Measurements from ENCODE around the gene PKNOX2.

PKNOX2 gene

DNA sequence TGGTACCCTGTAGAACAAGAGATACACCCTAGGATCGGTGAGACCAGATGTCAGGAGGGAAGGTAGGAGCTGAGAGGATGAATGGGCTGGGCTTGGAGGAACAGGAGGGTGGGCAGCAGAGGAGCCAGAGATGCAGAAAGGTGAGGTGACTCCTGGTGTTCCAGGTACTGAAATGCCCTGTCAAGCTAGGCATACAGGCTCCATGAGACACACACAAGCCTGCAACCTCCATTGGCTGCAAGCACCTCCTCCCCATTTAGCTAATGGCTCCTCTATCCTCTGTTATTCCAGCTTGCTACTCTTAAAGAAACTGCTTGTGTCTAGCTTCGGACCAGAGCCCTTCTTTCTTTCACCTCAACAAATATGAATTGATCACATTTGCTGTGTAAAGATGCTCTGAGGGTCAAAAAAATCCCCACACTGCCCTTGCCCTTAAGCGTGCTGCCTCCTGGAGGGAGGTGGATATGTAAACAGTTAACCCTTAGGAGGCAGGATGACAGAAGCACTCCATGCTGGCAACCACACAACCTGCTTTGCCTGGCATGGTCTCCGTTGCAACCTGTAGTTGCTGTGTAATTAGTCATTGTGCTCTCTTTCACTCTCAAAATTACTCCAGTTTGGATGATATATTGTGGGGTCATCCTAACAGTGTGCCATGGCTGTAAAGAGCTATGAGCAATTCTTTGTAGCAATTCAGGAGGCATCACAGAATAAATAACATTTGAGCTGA lies 156.0 kb downstream of the PKNOX2 start:
- Histone ChIP-seq H3K36me3 (ENCODE audit: insufficient read depth, low read length) (no peaks in the 10 kb centered on the region), H3K9ac (ENCODE audit: low read depth, low read length) (no peak overlapping the region), H3K9me3 (ENCODE audit: control insufficient read depth, insufficient read depth, low read length) (no peaks in the 10 kb centered on the region), H3K4me1 (ENCODE audit: insufficient read depth, low read length) (no peaks in the 10 kb centered on the region)

DNA sequence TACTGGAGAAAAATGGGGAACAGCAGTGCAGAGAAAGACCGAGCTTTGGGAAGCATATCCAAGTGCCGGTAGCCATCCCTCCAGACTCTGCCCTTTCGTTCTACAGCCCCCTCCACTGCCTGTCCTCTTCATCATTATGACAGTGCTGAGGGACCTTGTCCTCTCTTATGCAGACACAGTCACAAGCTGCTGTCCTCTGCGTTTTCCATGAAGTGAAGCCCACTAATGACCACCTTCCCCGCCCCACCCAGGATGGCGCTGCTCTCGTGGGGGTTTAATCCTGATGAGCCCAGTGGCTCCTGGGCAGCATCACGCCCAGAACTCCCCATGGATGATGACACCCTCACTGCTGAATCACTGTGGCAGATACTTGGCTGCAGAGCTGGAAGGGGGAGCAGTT lies 157.7 kb downstream of the PKNOX2 start:
- H3K4me1 ChIP-seq (ENCODE audit: insufficient read depth, low read length): no peaks in the 10 kb centered on the region
- H3K9ac ChIP-seq (ENCODE audit: low read depth, low read length): no peak overlapping the region
- no peaks in the 10 kb centered on the region for H3K36me3 ChIP-seq (ENCODE audit: insufficient read depth, low read length)
- H3K9me3 ChIP-seq (ENCODE audit: control insufficient read depth, insufficient read depth, low read length): no peaks in the 10 kb centered on the region

DNA sequence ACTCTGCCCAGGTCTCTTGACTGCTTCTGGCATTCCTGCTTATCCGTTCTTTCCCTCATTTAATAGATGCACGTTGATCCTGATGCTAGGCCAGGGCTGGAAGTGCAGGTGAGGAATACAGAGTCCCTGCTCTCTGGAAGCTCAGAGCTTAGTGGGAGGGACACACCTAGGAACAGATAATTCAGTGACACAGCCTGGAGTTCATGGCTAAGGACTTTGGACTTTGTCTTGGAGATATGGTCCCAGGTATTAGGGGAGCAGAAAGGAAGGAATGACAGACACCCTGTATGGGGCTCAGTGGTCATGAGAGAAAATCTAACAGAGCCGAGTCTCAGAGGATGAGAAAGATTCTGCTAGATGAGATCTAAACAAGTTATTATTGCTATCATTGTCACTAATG lies 160.6 kb downstream of the PKNOX2 start:
- no peak overlapping the region for H3K9ac ChIP-seq (ENCODE audit: low read depth, low read length)
- no peaks in the 10 kb centered on the region for H3K36me3 ChIP-seq (ENCODE audit: insufficient read depth, low read length)
- no peaks in the 10 kb centered on the region for H3K9me3 ChIP-seq (ENCODE audit: control insufficient read depth, insufficient read depth, low read length)
- no peaks in the 10 kb centered on the region for H3K4me1 ChIP-seq (ENCODE audit: insufficient read depth, low read length)

DNA sequence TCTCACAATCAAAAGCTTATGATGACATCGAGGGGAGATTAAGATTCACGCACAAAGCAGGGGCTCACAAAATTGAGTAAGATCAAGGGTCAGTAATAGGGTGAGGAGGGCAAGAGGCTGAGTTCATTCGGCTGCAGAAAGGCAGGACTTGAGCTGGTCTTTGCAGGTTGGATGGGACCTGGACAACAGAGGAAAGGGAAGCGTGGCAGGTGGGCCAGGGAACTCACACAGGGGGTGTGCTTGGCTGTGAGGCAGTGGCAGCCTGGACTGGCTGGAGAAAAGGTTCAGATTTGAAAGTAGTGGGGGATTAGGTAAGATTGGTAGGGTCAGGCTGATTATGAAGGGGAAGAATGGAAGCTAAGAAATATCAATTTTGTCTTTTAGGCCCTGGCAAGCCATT lies 161.6 kb downstream of the PKNOX2 start:
- H3K4me1 ChIP-seq (ENCODE audit: insufficient read depth, low read length): peaks cover 6% of the 10 kb centered on the region; the same call in 1 of the 2 replicates
- no peak overlapping the region for H3K9ac ChIP-seq (ENCODE audit: low read depth, low read length)
- H3K9me3 ChIP-seq (ENCODE audit: control insufficient read depth, insufficient read depth, low read length): no peaks in the 10 kb centered on the region
- H3K36me3 ChIP-seq (ENCODE audit: insufficient read depth, low read length): no peaks in the 10 kb centered on the region

DNA sequence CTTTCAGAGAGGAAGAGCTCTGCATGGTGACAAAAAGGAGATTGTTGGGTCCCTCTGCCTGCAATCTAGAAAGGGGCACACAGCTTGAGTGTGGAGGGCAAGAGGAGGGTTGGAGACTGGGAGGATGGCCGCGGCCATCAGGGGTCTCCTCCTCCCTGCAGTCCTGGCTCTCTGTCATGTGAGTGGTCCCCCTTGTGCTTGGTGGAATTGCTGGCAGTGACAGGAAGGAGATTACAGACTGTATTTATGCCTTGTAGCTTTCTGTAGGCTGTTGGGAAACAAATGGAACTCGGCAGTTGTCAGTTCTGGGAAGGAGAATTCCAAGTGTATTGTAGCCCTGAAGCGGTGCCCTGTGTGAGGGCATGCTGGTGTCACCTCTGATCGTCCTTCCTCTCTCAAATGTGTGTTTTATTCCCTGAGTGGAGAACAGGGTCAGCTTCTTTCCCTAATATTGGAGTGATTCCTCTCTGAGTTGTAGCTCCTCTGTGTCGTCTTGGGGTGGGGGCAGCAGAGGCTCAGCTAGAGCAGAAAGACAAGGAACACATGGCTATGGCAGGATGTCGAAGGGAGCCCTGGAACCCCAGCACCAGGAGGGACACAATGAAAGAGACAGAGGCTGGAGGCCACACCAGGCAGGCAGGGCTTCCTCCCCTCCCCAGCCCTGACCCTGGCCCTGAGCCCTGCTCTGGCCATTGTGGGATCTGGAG lies 163.1 kb downstream of the PKNOX2 start:
- H3K9ac ChIP-seq (ENCODE audit: low read depth, low read length): no peak overlapping the region
- H3K9me3 ChIP-seq (ENCODE audit: control insufficient read depth, insufficient read depth, low read length): no peaks in the 10 kb centered on the region
- peaks cover 9% of the 10 kb centered on the region; the same call in 1 of the 2 replicates for H3K4me1 ChIP-seq (ENCODE audit: insufficient read depth, low read length)
- H3K36me3 ChIP-seq (ENCODE audit: insufficient read depth, low read length): no peaks in the 10 kb centered on the region

DNA sequence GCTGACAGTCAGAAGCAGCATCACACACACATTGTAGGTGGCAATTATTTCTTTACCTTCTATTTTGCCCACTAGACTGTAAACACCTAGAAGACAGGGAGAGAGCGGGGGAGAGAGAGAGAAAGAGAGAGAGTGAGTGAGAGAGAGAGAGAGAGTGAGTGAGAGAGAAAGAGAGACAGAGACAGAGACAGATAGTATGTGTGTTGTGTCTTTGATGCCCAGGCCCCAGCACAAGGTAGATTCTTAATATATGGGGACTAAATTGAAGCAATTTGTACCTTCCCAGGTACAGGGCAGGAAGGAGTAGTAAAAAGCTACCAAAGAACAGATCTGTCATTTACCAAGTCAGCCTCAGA lies 163.7 kb downstream of the PKNOX2 start:
- Histone ChIP-seq H3K4me1 (ENCODE audit: insufficient read depth, low read length) (peaks cover 9% of the 10 kb centered on the region; the same call in 1 of the 2 replicates), H3K9ac (ENCODE audit: low read depth, low read length) (no peak overlapping the region), H3K9me3 (ENCODE audit: control insufficient read depth, insufficient read depth, low read length) (no peaks in the 10 kb centered on the region), H3K36me3 (ENCODE audit: insufficient read depth, low read length) (no peaks in the 10 kb centered on the region)

DNA sequence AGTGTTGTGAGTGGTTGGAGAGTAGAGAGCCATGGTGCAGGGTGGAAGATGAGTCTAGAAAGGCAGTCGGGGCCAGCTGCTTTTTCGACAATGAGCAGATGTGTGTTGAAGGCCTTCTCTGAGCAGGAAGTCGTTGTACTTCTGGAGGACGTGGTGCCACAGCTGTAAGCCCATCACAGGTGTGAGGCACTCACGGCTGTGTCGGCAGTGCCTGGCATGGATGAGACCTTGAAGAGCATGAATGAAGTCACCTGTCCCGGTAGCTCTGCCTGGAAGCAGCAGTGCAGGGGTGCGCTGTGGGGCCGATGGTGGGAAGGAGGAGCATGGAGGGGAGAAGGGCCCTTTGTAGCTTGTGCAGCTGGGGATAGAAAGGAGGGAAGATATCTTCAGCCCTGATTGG lies 165.2 kb downstream of the PKNOX2 start:
- H3K9ac ChIP-seq (ENCODE audit: low read depth, low read length): no peak overlapping the region

DNA sequence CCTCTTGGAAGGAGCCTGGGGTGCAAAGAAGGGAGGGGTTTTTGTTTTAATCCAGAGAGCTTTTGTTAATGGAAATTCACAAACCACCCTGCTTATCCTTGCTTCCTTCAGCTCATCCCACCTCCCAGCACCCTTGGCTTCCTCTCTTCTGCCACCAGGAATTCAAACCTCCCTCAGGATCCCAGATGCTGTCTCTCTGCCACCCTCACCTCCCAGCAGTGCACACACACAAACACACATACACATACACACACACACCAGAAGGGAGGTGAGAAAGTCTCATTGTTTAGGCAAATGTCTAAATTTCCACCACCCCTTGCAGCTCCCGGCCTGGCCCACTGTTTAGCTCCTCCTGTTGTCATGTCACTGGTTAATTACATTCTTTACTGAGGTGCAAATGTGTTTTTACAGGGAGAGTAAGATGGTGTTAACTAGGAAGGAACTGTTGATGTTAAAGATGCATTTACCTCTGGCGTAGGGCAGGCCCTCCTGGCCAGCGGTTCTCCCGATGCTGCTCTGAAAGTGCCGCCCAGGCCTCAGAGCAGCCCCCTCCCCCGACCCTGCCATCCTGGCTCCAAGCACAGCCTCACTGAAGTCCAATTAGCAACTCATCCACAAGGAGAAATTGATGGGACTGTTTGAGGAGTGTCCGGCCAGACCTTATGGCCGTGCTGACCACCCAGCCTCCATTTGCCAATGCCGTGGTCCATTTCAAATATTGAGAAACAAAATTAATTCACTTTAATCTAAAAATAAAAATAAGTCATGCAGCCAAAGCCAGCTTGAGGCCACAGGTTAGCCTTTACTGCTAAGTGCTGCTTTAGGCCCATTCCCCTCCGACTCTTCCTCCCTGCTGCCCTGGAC lies 166.1 kb downstream of the PKNOX2 start:
- Histone ChIP-seq H3K36me3 (ENCODE audit: insufficient read depth, low read length) (no peaks in the 10 kb centered on the region), H3K4me1 (ENCODE audit: insufficient read depth, low read length) (peaks cover 9% of the 10 kb centered on the region; the same call in 1 of the 2 replicates), H3K9me3 (ENCODE audit: control insufficient read depth, insufficient read depth, low read length) (no peaks in the 10 kb centered on the region), H3K9ac (ENCODE audit: low read depth, low read length) (no peak overlapping the region)

More for the DNA sequence above, 165.2 kb downstream of the PKNOX2 start:
- Histone ChIP-seq H3K36me3 (ENCODE audit: insufficient read depth, low read length) (no peaks in the 10 kb centered on the region), H3K9me3 (ENCODE audit: control insufficient read depth, insufficient read depth, low read length) (no peaks in the 10 kb centered on the region), H3K4me1 (ENCODE audit: insufficient read depth, low read length) (peaks cover 9% of the 10 kb centered on the region; the same call in 1 of the 2 replicates)

DNA sequence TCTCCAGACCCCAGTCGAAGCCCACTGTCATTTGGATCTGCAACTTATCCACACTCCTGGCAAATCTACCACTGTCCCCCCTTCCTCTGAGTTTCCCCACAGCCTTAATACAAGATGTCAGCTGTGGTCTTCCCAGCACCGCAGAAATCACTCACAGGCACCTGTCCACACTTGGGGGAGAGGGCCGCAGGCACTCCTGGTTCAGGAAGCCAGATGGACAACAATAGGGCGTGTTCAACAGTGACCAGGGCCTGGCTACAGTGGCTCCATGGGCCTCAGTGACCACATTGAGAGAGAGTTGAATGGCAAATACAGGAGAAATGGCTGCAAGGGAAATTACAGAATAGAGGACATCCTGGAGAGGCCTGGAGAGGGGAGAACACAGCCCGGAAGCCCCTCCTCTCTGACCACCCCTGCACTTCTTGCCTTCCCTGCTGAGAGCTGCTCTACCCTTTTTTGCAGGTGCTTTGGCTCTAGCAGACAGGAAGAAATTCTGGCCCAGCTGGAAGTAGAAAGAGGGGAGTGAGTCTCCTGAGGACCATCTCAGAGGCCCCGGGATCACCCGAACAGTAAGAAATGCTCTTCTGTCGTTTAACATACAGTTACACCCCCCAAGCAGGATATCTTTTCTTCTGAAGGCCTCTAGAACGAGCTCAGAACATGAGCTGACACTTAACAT lies 166.9 kb downstream of the PKNOX2 start:
- Histone ChIP-seq H3K9ac (ENCODE audit: low read depth, low read length) (no peak overlapping the region), H3K36me3 (ENCODE audit: insufficient read depth, low read length) (no peaks in the 10 kb centered on the region), H3K9me3 (ENCODE audit: control insufficient read depth, insufficient read depth, low read length) (no peaks in the 10 kb centered on the region), H3K4me1 (ENCODE audit: insufficient read depth, low read length) (peaks cover 9% of the 10 kb centered on the region; the same call in 1 of the 2 replicates)

DNA sequence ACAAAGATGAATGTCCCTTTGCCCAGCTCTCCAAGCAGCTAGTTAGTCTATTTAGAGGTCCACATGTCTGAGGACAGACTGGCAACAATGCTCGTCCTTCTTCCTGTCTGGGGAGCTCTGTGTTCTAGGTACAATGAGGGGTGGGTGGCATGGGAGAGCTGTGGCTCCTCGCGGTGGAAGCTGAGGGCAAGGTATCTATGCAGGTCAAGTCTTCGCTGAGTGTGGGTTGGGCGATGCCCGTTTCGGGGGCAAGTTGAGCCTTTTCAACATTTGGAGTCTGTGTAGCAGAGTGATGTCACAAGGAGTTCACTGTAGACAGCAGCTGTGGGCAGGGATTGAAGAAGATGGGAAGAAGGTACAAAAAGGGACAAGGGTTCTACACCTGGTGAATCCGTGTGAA lies 168.3 kb downstream of the PKNOX2 start:
- no peaks in the 10 kb centered on the region for H3K36me3 ChIP-seq (ENCODE audit: insufficient read depth, low read length)
- no peaks in the 10 kb centered on the region for H3K9me3 ChIP-seq (ENCODE audit: control insufficient read depth, insufficient read depth, low read length)
- peaks cover 11% of the 10 kb centered on the region; the same call in 1 of the 2 replicates for H3K4me1 ChIP-seq (ENCODE audit: insufficient read depth, low read length)
- H3K9ac ChIP-seq (ENCODE audit: low read depth, low read length): no peak overlapping the region

DNA sequence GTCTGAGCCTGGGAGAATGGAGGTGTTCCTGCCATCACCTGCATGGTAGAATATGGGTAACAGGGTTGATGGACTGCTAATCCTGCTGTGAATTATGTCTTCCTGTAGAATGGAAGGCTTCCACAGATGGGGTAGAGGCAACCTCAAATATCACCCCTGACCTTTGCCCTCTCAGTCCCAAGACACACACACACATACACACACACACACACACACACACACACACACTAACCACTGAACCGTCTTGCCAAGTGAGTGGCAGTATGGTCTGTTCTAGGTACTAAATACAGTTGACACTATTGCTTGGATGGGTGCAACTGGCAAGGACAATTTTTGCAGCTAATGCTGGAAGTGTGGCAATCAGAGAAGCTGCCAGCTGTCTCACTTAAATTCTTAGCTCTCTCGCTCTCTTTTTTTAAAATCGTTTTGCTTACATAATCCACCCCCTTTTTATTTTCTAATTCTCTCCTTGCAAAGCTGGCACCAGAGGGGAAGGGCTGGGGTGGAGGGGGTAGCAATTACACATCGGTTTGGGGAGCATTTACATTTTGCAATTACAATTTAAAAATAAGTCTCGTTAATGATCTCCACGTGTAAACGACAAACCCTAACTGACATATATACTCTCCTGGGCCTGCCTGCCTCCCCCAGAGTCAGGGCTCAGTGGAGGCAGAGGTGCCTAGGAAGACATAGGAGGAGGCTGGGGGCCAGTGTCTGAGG lies 169.0 kb downstream of the PKNOX2 start:
- Histone ChIP-seq H3K4me1 (ENCODE audit: insufficient read depth, low read length) (peaks cover 18% of the 10 kb centered on the region; the same call in 1 of the 2 replicates), H3K9me3 (ENCODE audit: control insufficient read depth, insufficient read depth, low read length) (no peaks in the 10 kb centered on the region), H3K9ac (ENCODE audit: low read depth, low read length) (no peak overlapping the region), H3K36me3 (ENCODE audit: insufficient read depth, low read length) (no peaks in the 10 kb centered on the region)

DNA sequence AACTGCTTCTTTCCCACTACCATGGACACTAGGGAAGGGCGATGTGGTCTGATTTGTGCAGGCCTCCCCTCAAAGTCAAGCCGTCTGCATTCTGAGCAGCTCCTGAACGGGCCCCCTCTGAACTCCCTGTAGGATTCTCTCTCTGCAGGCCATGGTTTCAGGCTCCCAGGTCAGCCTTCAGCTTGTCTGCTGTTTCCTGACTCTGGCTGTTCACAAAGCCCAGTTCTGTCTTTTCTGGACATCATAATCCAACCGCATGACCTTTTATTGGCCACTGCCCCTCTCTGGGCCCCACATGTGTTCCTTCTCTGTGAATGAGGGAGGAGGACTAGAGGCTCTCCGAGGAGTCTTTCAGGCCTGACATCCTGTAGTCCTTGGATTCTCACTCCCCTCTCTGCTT lies 170.6 kb downstream of the PKNOX2 start:
- H3K4me1 ChIP-seq (ENCODE audit: insufficient read depth, low read length): peaks cover 19% of the 10 kb centered on the region; the same call in 1 of the 2 replicates
- H3K9me3 ChIP-seq (ENCODE audit: control insufficient read depth, insufficient read depth, low read length): no peaks in the 10 kb centered on the region
- H3K9ac ChIP-seq (ENCODE audit: low read depth, low read length): no peak overlapping the region
- H3K36me3 ChIP-seq (ENCODE audit: insufficient read depth, low read length): no peaks in the 10 kb centered on the region

Data from ES-I3 (cell line).